ENCODE measurements around the gene SLC45A2.

The SLC45A2 gene

GRCh38 chr5:33976307-33976706 is 8.2 kb downstream of the SLC45A2 start:
- no peak for TF ChIP-seq CTCF (IDR thresholded peaks at IDR 0.05; ENCODE audit: low read depth, low read length)
- in situ Hi-C loops (cut with HindIII; ENCODE audit: low sequenced_read_pairs) = no loop called here
- DNase-seq (ENCODE audit: low read depth, low spot score) = no peak
- no peak overlapping the region for H3K4me3 ChIP-seq (ENCODE audit: low read depth, low read length)

- TF ChIP-seq CTCF (IDR thresholded peaks at IDR 0.05; ENCODE audit: low read depth, low read length) = no peak
- in situ Hi-C loops (cut with HindIII; ENCODE audit: low sequenced_read_pairs) = no loop called here
- H3K4me3 ChIP-seq (ENCODE audit: low read depth, low read length) = no peak overlapping the region
- peak; percentile 17 for DNase-seq (ENCODE audit: low read depth, low spot score)
Measured at GRCh38 chr5:33975852-33976251, 8.6 kb downstream of the SLC45A2 start.

- H3K4me3 ChIP-seq (ENCODE audit: low read depth, low read length) = no peak overlapping the region
- no peak for DNase-seq (ENCODE audit: low read depth, low spot score)
- in situ Hi-C loops (cut with HindIII; ENCODE audit: low sequenced_read_pairs) = no loop called here
- TF ChIP-seq CTCF (IDR thresholded peaks at IDR 0.05; ENCODE audit: low read depth, low read length) = no peak
Measured at GRCh38 chr5:33973271-33973670, 11.2 kb downstream of the SLC45A2 start.

GRCh38 chr5:33969572-33970452 is 14.7 kb downstream of the SLC45A2 start:
- TF ChIP-seq CTCF (IDR thresholded peaks at IDR 0.05; ENCODE audit: low read depth, low read length) = peak; percentile 93
- DNase-seq (ENCODE audit: low read depth, low spot score) = peak; percentile 67
- no peak overlapping the region for H3K4me3 ChIP-seq (ENCODE audit: low read depth, low read length)
- in situ Hi-C loops (cut with HindIII; ENCODE audit: low sequenced_read_pairs) = no loop called here

GRCh38 chr5:33968211-33969005 is 16.1 kb downstream of the SLC45A2 start:
- no peak for TF ChIP-seq CTCF (IDR thresholded peaks at IDR 0.05; ENCODE audit: low read depth, low read length)
- in situ Hi-C loops (cut with HindIII; ENCODE audit: low sequenced_read_pairs) = no loop called here
- no peak for DNase-seq (ENCODE audit: low read depth, low spot score)
- no peak overlapping the region for H3K4me3 ChIP-seq (ENCODE audit: low read depth, low read length)

GRCh38 chr5:33966805-33967204 is 17.7 kb downstream of the SLC45A2 start:
- no peak overlapping the region for H3K4me3 ChIP-seq (ENCODE audit: low read depth, low read length)
- in situ Hi-C loops (cut with HindIII; ENCODE audit: low sequenced_read_pairs) = no loop called here
- no peak for DNase-seq (ENCODE audit: low read depth, low spot score)
- TF ChIP-seq CTCF (IDR thresholded peaks at IDR 0.05; ENCODE audit: low read depth, low read length) = no peak
